ENCODE results near the gene POTEF.
"Not testable (repeated sequence)": the region's sequence is repeated elsewhere in the genome, so short reads cannot be mapped to it uniquely, and the experiment has no call there.

DNA sequence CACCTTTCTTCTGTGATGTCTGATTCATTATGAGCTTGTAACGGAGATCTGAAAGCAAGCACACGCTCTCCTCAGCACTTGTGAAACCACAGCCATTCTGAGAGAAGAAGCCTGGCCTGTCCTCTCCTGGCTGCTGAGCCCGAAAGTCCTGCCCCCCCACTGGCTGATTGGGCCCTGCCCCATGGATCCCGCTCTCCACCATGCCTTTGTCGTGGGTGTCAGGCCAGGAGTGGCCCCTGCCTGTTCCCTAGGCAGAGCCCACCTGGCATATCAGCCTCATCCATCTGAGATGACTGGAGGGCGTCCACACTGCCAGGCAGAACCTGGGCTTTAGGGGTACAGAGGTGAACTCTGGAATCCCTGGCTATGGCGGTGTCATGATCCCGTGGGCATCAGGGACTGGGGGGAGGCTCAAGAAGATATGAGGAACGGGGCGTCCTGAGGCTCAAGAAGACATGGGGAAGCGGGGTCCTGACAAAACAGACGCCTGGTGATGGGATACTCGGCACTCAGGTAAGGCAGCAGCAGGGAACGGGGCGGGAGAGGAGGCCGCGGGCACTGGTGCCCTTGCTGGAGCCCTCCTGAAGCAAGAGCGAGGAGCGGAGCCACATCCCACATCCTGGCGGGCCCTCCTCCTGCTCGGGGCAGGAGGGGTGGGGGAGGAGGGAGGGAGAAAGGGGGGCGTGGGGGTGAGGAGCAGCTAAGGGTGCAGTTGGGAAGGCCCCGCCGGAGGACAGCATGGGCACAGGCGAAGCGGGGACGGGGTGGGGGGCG lies 14.4 kb upstream of the POTEF start:
- not testable (repeated sequence) for TF ChIP-seq EZH2phosphoT487 (IDR thresholded peaks at IDR 0.05; ENCODE audit: borderline replicate concordance, low read depth, low read length); CTCF (conservative IDR thresholded peaks at IDR 0.05; ENCODE audit: low read length)
